Measurements from ENCODE around the gene PARG.
"Not testable (repeated sequence)": the region's sequence is repeated elsewhere in the genome, so short reads cannot be mapped to it uniquely, and the experiment has no call there.

Gene PARG

DNA sequence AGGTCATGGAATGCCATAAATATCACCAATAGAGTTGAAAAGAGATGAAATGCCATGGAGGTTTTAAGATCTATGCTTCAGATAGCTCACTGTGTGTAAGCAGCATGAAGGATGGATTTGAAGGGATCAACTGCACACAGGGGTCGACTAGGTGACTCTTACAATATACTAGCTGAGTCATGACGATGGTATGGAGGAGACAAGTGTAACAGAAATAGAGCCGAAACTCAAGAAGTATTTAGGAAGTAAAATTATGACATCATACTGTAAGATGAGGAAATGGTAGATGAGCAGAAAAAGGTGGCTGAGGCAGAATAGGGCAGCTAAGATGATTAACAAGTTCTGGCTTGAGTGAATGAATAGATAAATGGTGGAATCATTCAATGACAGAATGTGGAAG is 38.0 kb downstream of the PARG start:
- not testable (repeated sequence) for DNase-seq (ENCODE audit: low read depth in 2 of 2)

DNA sequence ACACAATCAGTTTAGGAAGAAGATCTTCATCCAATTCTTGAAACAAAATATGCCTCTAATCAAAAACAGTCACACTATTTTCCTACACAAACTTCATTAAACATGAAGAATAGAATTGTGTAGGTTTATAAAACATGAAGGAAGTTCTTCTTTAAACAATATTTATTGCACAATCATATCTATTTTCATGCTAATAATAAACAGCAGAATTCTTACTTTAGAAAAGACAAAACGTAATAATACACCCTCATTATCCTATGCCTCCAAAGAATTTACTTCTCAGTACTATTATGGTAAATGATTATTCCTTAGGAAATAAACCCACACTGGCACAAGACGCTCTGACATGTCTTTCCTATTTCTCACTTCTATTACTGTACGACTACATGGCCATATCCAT is 41.4 kb downstream of the PARG start:
- not testable (repeated sequence) for DNase-seq (ENCODE audit: low read depth in 2 of 2)

DNA sequence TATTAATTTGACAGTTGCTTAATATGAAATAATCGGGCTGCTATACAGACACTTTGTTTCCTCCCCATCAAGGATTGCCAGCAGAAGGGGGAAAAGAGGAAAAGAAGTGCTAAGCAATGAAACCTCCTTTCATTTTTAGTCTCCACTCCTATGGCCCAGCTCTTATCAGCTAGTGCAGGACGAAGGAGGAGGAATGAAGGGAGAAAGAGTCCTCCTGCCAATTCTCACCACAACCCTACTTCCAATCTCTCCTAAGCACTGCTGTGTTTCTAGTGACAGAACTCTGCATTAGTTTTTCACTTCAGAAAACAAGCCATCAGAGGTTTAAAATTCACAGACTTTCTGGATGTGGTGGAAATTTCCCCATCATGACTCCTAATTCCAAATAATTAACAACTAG is 41.8 kb downstream of the PARG start:
- not testable (repeated sequence) for DNase-seq (ENCODE audit: low read depth in 2 of 2)

DNA sequence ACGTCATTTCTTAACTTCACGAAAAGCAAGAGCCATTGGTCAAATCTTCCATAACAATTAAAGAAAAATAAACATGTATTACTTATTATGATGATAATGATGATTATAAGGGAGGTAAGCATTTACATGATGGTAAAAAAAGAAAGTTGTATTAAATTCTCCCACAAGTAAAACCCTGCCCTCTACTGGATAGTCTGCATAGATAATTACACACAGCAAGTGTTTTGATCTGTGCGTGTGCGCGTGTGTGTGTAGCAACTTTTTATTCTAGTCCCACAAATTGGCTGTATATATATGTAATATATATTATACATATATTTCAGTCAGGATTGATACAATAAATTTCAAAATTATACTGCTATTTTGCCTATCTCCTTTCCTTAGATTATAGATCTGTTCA is 51.8 kb downstream of the PARG start:
- DNase-seq (ENCODE audit: low read depth in 2 of 2) = not testable (repeated sequence)

DNA sequence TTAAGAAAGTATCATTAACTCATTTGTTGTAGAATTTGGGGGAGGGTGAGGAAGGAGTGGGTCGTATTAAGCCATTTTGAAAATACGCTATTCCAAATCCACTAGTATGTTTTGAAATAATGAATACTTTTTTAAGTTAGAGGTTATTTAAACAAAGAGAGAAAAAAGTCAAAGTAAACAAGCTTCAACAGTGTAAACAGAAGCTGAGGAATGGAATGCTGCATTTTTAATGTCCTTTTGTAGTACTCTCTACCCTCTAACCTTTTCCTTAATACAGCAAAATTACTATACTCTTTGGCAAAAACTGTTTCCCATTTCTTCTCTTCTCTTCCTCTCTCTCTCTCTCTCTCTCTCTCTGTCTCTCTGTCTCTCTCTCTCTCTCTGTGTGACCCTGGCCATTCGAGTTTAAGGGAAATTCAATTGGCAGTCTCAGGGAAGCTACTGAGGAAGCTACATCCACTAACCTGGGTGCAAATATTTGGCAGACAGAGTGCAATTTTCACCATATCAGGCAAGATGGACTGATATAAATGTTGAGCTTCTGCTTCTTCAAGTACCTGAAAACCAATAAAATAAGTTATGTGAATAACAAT is 57.0 kb downstream of the PARG start:
- not testable (repeated sequence) for DNase-seq (ENCODE audit: low read depth in 2 of 2)

DNA sequence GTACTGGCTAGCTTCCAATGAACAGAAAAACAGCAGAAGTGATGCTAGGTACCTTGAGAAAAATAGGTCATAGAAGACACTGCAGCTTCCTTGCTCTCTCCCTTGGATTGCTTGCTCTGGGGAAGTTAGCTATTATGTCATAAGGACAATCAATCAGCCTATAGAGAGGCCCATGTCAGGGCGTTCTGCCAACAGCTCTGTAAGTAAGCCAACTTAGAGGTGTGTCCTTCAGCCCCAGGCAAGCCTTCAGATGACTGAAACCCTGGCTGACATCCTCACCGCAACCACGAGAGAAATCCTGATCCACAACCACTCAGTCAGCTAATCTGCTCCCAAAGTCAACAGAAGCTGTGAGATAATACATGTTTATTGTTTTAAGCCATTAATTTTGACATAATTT is 58.0 kb downstream of the PARG start:
- not testable (repeated sequence) for DNase-seq (ENCODE audit: low read depth in 2 of 2)

DNA sequence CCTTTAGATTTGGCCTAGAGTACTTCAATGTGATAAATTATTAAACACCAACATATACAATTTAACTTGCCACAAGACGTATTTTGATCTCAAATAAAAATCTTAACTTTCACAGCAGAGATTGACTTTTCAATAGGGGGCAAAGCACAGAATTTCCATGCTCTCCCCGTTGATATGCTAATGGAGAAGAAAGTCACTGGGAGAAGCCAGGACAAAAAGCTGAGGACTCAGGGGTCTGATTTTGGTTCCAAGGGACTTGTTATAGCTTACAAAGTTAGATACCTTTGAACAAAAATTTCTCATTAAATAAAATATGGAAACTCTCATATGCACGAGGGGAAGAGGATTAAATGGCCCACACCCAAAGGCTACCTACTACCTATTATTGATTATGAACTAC is 59.5 kb downstream of the PARG start:
- DNase-seq (ENCODE audit: low read depth in 2 of 2) = not testable (repeated sequence)

DNA sequence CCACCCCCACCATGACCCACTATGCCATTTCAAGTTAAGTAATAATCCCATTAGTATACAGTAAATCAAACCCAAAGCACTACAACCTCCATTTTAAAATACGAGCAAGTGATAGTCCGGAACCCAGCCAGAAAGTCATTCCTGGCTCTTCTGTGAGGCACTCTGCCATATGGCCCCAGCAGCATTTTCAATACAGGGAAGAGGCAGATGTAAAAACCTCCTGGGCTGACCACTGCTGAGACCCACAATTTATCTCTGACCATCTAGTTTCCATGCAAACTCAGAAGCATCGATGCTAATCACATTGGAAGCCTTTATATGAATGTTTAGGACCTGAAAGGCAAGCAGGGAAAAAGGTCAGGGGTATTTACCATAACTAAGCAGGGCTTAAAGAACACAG is 69.1 kb downstream of the PARG start:
- DNase-seq (ENCODE audit: low read depth in 2 of 2) = not testable (repeated sequence)

DNA sequence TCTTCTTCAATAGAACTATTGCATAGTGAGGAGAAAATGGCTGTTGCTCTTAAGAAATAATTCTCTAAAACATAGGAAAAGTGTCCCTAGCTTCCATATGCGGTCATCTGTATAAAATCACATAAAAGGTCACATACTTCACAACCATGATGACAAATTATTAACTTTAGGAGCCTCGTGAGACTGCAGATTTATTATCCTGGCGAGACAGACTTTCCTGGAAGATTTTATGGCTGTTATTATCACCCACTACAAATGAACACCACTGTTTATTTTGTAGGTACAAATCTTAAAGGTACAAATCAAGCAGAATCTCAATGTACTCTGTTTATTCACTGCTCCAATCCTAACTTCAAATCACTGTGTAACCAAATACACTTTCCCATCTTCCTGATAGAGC is 70.4 kb downstream of the PARG start:
- DNase-seq (ENCODE audit: low read depth in 2 of 2) = not testable (repeated sequence)

DNA sequence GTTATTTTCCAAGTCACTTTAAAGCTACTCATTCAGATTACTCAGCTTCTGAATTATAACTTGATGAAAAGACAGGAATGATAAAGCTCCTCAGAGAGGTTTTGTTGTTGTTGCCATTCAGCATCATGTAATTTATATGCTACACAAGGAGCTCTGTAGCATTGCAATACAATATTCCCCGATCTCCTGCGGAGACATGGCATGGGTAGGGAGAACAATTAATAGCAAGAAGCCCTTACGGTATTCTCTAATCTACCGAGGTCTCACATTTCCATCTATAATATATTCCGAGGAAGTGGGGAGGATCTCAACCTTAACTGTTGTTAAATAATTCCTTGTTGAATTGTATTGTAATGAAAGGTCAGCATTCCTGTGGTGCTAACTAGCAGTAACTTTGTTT is 81.9 kb downstream of the PARG start:
- not testable (repeated sequence) for DNase-seq (ENCODE audit: low read depth in 2 of 2)

DNA sequence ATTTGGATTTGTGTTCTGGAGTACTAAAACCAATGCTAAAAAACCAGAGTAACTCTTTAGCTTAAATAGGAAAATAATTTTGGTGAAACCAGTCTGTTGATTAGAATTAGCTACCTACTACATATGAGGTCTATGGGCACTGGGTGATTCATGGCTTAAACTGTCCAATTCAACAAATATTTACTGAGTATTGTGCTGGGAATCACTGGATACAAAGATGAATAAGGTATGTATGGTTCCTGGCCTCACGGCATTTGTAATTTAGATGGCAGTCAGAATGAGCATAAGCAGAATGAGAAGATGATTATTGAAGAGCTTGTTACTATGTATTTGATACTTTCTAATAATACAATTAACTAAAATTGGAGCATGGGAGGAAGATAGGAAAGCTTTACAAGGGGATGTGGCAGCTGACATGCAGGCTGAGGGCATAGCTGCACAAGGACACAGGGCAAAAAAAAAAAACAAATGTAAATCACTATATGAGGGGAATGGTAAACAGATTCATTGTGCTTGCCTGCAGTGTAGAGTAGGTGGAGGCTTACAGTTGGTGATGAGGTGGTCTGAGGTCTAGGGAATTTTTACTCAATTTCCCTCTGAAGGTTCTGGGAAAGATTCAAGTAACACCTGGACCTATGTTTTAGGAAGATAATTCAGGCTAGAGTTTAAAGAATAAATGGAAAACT is 83.0 kb downstream of the PARG start:
- not testable (repeated sequence) for DNase-seq (ENCODE audit: low read depth in 2 of 2)

DNA sequence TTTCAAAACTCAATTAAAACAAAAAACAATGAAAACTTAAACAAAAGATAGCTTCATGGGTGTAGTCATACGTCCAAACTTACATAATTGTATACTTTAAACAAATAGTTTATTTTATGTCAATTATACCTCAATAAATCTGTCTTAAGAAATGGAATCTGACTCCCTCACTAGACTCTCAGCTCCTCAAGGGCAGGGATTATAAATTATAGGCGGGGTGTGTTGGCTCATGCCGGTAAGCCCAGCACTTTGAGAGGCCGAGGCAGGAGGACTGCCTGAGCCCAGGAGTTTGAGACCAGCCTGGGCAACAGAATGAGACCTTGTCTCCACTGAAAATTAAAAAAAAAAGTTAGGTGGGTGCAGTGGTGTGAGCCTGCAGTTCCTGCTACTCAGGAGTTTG is 92.3 kb downstream of the PARG start:
- not testable (repeated sequence) for DNase-seq (ENCODE audit: low read depth in 2 of 2)

DNA sequence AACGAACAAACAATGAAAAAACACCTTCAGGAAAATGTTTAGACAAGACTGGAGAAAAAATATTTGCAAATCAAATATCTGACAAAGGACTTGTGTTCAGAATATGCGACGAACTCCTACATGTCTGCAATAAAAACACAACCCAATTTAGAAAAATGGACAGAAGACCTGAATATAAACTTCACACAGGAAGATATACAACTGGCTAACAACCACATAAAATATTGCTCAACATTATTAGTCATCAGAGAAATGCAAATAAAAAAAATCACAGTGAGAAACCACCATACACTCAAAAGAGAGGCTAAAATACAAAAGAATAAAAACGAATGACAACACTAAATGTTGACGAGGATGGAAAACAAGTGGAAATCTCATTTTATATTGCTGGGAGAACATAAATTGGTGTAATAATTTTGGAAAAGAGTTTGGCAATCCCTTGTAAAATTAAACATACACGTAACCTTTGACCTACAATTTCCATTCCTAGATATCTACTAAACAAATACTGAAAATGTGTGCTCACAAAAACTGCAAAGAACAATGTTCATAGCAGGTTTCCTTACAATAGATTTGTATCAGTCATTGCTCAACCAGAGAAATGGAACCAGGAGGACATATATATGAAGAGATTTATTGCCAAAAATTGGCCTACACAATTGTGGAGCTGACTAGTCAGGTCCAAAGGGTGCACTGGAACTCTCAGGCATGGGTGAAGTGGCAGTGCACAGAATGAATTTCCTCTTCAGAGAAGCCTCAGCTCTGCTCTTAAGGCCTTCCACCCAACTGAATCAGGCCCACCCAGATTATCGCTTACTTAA is 96.8 kb downstream of the PARG start:
- DNase-seq (ENCODE audit: low read depth in 2 of 2) = no peak

DNA sequence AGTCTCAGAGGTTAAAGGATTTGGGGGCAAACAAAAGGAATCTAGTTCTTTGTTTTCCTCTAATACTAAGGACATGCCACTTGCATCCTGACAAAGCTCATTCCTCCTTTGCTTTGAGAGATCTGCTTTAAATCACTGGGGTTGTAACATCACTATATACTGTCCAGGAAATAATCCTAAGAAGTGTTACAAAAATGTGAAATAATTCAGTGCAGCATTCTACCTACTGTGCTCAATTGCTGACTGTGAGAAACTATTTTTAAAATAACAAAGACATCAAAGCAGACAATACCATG is 99.5 kb downstream of the PARG start:
- not testable (repeated sequence) for DNase-seq (ENCODE audit: low read depth in 2 of 2)

DNA sequence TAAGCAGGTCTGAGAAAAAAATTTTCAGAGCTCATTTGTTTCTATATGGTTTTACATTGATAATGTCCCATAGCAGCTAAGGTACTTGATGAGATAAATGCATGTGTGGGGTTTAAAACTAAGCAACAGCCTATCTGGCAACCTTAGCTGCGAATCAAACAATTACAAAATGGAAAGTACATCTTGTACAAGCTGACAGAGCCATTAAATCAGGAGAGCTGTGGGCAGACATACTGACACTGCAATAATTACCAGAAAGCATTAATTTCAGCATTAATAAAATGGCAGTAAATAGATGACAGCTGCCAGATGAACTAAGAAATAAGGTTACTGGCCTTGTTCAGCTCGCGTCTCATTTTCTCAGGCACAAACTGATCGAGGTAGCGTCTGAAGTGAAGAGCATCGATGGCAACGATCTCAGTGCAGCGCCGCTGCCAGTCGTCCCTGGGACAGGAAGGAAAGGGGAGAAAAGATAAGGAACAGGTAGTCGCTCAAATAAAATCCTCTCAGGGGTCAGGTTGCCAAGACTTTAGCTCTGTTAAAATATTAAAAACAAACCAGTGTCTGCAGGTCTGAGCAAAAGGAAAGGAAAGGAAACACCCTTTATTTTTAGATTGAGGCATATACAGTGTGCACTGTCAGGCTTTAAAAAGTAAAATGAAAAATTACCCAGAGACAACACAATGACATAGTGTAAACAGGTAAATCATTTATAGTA is 100.1 kb downstream of the PARG start:
- DNase-seq (ENCODE audit: low read depth in 2 of 2) = no peak

DNA sequence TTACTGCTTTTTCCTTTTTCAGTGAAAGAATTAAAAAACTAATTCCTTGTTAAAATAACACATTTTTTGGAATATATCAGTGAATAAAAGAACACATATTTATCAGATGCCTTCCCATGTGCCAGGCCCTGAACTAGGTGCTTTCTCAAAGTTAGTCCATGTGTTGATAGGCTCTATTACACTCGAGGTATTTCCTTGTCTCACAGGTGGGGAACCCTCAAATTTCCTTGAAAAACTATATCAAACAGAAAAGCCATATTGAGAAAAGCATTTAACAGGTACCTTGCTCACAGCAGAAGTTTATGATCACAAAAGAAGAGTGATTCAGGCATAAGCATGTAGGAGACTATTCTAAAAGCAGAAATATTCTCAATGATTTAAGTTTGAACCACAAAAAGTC is 104.1 kb downstream of the PARG start:
- no peak for DNase-seq (ENCODE audit: low read depth in 2 of 2)

DNA sequence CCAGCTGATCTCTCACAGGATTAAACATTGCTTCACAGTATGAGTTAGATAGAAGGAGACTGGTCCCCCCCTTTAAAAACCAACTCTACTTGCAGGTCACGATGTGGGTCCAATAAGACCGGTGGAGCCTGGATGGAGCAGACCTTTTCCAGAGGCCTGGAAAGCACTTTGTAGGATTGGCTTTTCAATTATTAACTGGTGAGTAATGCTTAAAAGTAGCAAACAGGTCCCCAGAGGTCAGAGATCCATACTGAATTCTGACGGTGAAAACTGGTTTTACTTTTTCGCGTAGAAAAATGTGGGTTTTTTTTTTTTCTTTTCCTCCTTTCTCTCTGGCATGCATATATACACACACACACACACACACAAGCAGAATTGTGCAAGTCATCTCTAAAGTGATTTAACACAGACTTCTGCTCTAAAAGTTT is 104.8 kb downstream of the PARG start:
- no peak for DNase-seq (ENCODE audit: low read depth in 2 of 2)

DNA sequence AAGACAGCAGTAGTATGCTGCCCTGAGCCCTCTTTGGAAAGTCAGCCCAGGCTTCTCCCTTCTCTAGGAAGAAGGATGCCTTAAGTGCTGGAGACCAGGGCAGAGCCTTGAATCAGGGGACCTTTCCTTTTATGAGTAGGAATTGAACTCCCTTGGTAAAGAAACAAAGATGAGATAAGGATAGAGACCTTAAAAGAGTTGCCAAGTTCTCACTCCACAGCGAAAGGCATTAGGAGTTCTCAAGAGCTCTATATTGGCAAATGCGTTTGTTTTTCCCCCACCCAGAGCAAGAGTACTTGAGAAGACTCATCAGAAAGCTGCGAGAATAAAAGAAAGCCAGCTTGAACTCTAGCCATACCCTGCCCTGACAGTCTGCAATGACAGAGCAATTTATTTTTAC is 106.9 kb downstream of the PARG start:
- DNase-seq (ENCODE audit: low read depth in 2 of 2) = no peak

DNA sequence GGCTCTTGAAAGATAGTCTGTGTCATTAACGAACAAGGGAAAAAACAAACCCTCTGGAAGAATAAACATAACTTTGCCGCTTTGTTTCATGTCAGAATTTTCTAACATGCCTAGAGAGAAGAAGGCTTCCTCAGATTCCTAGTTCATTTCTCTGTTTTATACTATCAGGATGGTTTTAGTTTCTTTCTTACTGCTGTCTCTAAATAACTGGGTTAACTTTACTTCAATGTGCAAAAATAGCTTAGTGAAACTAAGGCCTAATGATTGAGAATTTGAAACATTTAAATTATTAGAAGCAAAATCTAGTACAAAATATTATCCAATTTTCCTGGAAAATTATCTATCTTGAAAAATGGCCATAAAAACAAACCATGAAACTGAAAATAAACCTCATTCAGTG is 107.6 kb downstream of the PARG start:
- no peak for DNase-seq (ENCODE audit: low read depth in 2 of 2)

DNA sequence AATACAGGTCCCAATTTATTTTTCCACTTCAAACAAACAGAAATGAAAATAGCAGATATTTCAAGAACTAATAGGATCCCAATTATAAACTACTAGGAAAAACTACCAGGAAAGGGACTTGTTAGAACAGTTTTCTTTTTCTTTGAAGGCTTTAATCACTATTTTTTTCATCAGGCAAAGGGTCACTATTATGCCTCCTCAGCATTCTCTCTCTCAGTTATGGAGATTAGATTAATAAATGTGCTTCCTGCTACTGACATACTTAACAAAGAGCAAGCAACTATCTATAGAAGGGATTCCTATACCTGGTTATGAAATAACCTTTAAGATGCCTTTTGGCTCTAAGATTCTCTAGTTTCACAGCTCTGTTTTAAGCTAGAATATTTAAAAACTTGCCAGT is 108.7 kb downstream of the PARG start:
- DNase-seq (ENCODE audit: low read depth in 2 of 2) = no peak

DNA sequence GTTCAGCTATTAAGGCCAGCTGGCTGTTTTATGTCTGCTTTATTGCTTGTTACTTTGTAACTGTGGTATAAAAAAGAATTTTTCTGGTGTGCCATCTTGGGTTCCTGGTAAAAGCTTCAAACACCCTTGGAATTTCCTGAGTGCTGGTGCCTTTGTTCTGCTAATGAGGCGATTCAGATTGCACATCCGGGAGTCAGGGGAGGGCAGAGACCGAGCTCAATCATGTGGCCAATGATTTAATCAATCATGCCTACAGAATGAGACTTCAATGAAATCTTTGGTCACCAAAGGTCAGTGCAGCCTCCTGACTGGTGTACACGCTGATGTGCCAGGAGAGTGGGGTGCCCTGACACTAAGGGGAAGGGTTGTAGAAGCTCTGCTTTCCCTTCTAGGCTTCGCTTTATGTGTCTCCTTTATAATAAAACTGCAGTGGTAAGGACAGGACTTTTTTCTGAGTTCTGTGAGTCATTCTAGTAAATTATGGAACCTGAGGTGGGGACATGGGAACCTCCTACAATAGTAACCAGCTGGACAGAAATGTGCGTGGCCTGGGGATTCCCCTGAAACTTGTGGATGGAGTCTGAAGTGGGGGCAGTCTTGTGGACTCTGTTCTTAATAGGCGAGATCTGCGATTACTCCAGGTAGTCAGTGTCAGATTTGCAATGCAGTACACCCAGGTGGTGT is 110.3 kb downstream of the PARG start:
- DNase-seq (ENCODE audit: low read depth in 2 of 2) = no peak

DNA sequence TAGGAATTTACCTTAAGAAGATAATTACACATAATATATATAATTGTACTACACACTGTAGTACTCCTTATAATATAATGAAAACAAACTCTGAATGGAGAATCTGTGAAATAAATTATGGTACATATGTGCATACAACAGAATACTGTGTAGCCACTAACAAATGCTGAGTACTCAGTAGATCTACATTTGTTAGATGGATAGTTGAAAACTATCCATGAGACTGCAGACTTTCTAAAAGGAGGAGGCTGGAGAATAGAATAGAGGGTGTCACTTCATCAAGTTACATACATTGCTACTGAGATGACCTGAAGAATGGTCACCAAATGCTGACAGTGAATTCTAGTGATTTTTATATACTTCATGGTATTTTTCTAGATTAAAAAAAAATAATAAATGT is 111.0 kb downstream of the PARG start:
- no peak for DNase-seq (ENCODE audit: low read depth in 2 of 2)

Measured in stimulated activated CD4-positive, alpha-beta T cell treated with anti-CD3 and anti-CD28 coated beads, Interleukin-1b, Interleukin-23, amount 100 ng/mL, for 4 hours (primary cell).